NCI-H226 (cell line): Measurements from ENCODE around the gene SLC38A8.

Source experiments
- DNase-seq: peaks from one replicate; pipeline ENCODE4 v3.0.0-alpha.2; 2015

SLC38A8 gene

DNA sequence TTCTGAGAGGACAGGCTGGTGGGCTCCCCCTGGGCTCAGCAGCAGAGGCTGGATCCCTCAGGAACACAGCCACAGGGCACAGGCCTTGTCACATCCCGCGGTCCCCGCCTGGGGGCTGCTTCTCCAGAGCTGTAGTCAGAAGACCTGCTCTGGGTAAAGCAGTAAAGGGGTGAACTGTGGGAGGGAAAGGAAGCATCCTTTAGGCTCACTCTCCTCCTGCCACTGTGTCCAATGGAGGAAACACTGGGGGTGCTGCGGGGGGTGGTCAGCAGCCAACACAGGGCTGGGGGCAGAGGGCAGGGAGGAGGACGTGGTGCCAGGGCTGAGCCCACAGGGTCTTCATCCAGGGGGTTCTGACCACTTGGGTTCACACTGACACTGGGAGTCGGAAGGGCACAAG, 5.0 kb upstream of the SLC38A8 start:
- no peak for DNase-seq

DNA sequence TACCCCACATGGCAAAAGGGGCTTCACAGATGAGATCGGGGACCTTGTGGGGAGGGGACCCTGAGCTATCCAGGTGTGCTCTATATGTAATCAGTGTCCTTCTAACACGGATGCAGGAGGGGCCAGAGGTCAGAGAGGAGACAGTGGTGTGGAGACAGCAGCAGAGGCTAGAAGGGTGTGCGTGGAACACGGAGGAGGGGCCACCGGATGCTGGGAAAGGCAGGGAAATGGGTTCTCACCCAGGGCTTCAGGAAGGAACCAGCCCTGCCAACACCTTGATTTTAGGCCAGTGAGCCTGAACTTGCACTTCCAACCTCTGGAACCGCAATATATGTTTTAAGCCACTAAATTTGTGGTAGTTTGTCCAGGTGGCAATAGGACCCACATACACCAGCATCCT, 4.6 kb upstream of the SLC38A8 start:
- no peak for DNase-seq

DNA sequence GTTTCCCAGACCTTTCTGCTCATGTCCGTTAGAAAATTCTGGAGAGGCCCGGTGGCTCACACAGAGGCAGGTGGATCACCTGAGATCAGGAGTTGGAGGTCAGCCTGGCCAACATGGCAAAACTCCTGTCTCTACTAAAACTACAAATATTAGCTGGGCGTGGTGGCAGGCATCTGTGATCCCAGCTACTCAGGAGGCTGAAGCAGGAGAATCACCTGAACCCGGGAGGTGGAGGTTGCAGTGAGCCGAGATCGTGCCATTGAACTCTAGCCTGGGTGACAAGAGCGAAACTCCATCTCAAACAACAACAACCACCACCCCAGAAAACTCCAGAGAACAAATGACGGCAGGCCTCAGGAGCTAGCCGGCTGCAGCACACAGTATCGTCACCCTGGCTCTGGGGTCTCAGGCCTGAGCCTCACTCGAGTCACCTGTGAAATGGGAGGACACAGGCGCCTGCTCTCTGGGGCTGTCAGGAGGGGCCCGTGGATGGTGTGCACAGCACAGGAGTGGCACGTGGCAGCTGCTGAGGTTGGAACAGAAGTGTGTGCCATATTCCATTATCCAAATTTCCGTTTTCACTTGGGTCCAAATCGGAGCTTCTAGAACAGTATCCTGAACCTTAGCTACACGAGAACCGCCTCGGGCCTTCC, 3.3 kb upstream of the SLC38A8 start:
- no peak for DNase-seq

DNA sequence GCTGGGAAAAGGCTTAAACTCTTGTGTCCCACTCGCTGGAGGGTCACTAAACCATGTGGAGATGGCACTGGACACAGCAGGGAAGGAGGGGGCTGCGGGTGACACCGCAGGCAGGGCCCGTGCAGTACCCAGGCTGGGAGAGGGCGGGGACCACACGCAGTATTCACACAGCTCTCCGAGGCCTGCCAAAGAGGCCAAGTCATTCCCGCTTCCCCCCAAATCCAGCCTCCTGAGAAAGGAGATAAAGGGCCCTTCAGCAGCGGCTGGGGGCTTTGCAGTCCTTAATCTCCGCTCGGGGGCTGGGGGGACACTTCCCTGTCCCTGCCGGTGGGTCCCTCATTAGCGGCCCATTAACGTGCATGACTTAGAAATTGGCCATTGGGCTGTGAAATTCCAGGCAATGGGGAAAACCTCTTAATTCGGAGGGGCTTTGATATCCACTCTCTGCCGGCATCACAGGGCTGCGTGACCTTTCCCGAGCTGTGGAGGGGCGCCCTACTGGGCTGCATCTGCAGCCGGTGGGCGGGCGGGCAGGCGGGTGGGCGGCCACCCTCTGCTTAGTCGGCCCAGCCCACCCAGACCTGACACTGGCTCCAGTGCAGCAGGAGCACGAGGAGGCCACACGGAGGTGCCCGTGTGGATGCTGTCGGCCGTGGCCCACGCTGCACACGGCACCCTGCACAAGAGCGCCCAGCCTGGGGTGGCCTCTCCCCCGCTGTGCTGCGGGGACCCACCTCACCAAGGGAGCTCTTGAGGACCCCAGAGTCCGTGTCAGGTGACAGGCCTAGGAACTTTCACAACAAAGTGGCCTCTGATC, 2.6 kb upstream of the SLC38A8 start:
- DNase-seq = no peak

DNA sequence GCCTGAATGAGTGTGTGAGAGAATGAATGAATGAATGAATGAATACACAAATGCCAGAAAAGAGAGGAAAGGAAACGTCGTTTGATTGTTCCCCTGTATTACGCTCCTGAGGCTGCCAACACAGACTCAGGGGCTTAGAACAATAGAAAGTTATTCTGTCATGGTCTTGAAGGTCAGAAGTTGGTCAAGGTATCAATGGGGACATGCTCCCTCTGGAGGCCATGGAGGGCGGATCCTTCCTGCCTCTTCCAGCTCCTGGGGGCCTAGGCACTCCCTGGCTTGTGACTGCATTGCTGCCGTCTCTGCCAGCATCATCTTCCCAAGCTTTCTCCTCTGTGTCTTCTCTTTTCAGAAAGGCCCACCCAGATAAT, 1.5 kb upstream of the SLC38A8 start:
- DNase-seq = no peak

DNA sequence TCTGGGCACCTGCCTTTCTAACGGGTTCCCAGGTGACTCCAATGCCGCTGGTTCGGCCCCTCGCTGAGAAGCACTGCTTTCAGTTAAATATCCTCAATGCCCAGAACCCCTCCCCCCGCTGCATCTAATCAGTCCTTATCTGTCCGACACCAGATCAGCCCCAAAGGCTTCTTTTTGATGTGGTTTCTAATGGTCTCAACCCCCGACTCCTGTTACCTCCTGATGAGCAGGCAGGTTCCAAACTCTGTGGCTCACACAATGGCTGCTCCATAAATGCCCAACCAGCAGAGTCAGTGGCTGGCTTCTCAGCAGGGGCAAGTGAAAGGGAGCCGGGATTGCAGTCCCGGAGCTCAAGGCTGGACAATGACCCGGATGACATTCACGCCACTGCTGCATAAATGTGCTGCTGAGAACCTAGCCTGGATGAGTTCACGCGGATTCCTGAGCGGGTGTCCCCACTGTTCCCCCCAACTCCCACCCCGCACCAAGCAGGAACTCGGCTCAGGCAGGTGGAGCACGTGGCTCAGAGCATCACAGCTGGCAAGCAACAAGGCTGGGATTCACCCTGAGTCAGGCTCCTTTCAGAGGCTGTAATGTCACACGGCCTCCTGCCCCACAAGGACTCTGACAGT, 1.0 kb upstream of the SLC38A8 start:
- no peak for DNase-seq

DNA sequence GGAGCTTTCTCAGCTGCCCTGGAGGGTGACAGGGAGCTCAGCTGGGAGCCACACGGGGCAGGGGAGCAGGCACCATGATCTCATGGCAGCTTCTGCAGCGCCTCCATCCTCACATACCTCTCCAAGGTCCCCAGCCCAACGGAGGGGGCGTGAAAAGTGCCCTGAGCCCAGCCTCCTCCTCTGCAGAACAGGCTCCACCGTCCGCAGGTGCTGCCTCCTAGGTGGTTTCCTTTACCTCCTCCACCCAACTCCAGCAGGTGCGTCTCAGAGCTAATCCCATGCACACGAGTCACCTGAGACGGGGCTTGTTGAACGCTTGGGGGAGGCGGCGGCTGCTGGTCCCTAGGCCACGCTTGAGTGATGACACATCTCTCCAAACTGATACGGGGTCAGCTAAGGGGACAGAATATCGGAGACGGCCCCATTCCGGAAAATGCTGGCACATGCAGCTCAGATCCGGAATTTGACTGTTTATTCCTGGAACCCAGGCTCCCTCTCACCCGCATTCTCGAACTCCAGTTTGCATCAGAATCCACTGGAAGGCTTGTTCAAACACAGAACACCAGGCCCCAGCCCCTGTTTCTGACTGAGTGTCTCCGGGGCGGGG, 387 bp upstream of the SLC38A8 start:
- DNase-seq = no peak

DNA sequence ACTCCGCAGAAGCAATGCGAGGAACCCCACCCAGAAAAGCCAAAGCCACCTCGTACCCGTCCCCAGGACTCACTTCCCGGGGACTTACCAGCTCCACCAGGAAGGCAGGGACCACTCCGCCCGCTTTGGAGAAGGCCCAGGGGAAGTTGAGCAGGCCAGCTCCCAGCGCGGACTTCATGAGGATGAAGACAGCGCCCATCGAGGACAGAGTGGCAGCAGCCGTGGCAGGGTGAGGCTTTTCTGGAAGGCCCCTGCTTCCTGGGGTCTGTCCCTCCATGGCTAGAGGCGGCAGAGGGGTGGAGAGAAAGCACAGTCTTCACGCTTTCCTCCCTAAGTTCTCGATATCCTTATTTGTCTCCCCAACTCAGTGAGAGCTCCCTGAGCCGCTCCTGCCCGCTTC, 714 bp downstream of the SLC38A8 start:
- no peak for DNase-seq

DNA sequence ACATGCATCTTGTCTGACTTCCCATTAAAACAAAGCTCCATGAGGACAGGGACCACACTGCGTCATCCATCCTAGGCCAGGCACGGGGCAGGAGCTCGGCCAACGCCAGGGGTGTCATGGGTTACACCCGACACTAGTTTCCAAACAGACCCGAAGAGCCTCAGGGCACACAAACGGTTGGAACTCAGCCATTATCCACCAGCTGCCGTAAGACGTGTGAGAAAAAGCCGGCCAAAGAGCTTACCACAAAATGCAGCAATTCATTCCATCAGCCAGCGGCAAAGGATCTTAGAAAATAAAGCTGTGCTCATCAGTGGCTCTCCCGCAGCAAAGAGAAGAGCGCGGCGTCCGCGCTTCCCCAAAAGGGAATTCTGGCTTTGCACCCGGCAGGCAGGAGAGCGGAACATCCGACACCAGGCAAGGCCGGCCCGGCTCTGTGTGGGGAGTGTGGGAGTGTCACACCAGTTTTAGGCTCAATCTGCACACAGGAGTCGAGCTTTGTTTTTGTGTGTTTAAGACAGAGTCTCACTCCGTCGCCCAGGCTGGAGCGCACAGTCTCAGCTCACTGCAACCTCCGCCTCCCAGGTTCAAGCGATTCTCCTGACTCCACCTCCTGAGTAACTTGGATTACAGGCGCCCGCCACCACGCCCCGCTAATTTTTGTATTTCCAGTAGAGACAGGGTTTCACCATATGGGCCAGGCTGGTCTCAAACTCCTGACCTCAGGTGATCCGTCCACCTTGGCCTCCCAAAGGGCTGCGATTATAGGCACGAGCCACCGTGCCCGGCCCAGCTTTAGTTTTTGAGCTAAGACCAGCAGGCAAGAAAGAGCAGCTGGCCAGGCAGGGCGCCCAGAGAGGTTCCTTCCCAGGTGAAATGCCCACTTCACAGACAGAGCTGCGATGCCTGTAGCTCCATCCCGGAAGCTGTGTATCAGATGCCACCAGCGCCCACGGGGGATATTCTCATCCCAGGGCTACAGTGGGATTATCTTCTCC, 1.5 kb downstream of the SLC38A8 start:
- no peak for DNase-seq

DNA sequence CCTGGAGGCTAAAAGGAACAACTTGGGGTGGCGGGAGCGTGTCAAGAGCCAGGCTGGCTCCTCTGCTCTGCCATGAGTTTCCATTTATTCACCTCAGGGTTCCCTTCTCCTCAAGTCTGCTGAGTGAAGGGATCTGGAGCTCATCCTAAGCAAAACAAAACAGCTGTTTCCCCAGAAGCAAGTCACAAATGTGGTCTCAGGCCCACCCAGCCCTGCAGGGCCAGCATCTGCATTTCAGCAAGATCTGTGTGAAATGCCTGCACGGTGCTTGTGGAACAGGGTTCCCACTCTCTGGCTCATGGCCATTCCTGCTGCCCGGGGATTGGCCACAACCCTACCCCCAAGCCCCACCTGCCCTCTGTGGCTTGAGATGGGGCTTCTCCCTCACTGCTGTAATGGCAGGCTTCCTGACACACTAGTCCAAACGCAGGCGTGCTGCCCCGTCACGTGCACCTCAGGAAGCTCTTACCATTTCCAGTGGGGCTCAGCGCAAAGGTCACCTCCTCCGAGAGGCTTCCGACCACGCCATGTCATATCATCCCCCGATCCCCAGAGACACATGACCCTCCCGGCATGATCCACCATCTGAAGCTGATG, 2.3 kb downstream of the SLC38A8 start:
- no peak for DNase-seq

DNA sequence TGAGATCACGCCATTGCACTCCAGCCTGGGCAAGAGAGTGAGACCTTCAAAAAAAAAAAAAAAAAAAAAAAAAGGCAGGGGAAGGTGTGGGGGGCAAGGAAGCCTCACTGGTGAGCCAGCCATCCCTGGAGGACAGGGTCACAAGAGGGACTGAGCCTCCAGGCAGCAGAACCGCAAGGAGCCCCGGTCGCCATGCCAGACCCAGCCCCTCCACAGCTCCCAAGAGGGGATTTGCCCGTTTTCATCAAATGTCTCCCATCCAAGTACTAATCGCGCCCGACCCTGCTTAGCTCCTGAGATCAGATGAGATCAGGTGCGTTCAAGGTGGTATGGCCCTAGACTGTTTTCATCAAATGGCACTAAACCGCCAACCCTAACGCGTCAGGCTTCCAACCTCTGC, 2.9 kb downstream of the SLC38A8 start:
- no peak for DNase-seq

DNA sequence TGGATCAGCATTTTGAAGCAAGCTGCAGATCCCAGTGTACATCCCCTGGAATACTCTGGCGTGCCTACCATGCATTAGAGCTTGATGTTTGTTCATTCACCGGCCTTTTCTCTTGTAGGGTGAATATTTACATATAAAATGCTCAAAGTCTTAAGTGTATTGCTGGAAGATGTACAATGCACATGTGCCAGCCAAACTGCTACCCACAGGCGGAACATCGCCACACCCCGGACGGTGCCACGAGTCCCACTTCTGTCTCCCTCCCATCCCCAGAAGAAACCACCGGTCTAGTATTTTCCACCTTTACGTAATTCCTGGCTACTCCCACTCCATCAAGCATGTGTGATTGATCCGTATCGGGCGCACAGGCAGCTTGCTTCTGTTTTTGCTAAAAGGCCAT, 4.1 kb downstream of the SLC38A8 start:
- no peak for DNase-seq

DNA sequence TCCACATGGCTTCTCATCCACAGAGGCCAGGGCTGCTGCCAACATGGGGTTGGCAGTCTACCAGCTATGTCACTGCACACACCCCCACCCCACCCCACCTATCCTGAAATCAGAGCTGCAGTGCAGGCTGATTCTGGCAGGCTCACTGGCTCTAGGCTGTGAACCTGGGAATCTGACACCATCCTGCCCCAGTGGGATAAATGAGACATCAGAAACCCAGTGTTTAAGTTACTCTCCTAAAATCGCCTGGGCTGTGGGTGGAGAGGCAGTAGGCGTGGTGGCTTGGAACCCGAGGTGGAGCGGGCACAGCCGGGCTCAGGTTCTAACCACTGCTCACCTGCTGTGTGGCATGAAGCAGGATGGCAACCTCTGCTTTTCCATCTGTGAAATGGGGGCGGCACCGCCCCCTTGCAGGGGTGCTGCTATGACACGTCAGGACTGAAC, 5.6 kb downstream of the SLC38A8 start:
- DNase-seq = no peak

DNA sequence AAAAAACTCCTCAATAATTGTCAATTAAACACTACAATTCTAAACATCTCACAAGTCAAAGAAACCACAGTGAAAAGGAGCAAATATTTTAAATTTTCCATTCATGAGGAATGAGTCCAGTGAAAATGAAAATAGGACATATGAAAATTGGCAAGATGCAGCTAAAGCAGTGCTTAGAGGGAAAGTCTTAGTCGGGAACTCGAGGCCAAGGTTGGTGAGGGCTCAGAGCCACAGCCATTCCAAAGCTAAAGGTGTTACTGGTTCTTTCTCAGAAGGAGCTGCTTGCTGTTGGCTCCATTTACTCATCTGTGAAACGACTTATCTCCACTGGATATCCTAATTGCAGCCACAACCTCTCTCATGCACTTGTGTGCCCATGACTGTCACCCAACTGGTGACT, 6.5 kb downstream of the SLC38A8 start:
- no peak for DNase-seq

DNA sequence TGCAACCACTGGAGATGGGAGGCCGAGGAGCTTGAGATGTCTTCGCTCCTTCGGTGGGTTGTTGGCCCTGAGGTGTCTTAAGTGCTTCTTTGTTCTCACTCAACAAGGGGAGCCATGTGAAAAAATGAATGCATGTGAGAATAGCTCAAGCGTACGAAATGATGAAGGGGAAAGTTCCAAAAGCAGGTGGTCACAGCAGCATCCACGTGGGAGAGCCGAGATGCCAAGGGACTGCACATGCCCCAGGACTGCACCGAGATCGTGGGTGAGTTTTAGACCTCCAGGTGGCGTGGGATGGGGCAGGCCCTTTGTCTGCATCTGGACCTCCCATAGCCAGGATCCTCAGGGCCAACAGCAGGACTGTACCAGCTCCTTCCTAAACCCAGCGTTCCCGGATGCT, 8.1 kb downstream of the SLC38A8 start:
- DNase-seq = no peak

DNA sequence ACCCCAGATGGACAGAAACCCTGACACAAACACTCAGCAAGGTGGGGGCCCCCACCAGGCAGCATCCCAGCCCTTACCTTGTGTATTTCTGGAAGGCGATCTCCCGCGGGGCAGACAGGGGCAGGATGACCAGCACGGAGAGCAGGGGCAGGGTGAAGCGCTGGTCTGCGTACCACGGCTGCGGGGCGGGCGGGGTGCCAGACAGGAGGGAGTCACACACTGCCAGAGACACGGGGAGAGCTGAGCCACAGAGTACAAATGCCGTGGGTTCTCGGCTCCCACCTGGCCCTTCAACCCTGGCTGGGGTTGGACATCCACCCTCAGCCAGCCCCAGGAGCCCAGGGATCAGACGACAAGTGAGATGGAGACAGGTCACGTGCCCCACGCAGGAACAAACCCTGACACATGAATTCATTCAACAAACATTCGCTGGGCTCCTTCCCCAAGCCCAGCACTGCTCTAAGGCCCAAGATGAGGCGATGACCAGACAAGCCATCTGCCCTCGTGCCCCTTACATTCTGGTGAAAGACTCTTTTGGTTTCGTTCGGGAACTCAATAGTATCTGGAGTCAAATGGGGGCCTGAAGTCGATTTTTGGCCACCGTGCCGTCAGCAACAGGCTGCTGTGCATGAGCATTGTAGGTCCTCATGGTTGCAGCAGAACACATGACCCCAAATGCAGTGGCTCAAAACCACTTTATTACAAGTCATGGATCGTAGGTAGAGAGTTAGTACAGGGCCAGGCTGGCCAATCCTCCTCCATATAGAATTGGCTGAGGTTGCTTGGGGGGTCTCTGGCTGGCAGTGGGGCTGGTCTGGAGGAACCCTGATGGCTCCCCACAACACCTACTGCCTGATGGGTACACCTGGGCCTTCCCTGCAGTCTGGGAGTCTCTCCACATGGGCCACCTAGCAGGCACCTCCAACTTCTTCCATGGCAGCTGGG, 9.1 kb downstream of the SLC38A8 start:
- DNase-seq = no peak

DNA sequence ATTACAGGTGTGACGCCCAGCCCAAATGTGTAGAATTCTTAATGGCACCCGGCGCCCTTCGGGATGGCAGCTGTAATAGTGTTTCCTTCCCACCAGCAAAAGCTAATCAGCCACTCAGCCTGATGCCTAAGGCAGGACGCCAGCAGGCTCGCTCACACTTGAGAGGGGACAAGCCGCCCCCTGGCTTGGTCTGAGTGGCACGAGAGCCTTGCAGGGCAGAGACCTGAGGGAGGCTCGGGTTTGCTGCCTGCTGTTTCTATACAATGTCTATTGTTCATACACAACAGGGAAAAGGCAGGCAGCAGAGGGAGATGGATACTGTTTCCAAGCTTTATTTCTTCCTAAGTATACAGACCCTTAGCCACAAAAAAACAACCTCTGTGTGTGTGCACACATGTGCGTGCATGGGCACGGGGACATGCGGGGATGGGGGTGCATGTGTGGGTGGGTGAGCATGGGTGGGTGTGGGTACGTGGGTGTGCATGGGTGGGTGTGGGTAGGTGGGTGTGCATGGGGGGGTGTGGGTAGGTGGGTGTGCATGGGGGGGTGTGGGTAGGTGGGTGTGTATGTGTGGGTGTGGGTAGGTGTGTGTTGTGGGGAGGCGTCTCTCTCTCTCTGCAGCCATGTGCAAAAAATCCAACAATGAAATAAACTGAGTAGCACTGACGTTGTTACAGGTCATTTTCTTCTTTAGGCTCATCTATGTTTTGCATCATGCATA, 10.0 kb downstream of the SLC38A8 start:
- no peak for DNase-seq

DNA sequence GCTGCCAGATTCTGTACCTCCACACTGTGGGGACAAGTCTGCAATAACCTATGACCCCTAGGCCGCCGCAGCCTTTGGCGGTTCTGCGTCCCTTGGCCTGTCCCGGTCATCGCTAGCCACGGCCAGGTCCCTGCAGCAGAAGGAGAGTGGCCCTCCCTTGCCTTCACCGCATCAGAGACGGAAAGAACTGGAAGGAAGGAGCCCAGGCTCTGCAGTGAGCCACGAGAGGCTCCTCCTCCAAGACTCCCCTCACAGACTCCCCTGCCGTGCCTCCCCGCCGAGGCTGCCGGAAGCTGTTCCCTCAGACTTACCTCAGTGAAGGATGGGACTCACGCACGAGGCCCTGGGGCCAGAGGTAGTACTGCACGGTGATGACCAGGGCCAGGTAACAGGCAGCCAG, 11.0 kb downstream of the SLC38A8 start:
- no peak for DNase-seq

DNA sequence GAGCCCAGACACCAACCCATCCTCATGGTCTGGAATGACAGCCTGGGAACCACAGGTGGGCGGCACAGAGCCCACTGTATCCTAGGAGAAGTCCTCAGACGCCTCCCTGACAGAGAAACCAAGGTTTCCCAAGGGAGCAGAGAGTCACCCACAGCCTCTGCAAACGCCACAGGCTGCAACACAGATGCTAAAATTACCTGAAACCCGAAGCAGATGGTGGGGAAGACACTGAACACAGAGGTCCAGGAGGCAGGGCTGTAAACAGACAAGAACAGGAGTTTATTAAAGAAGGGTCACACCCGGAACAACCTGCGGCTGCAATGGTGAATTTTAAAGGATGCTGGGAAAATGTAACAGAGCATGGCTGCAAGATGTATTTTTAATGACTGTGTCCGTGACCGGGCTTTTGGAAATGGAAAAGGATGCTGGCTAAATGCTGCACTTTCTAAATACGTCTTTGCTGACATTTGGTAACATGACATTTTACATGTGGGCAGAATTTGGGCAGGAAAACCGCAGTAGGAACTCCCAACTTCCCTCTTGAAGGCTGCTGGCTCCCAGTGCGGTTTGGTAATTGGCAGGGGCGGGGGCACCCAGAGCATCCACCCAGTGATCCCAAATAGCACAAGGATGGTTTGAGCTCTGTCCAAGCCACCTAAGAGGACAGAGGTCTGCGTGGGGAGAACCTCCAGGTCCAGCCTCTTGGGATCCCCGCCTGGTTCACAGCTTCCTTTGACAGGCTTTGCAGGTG, 13.1 kb downstream of the SLC38A8 start:
- no peak for DNase-seq
